Endometrium (tissue), 2 donors: ENCODE measurements around the gene PKP3.
"Not testable (repeated sequence)": the region's sequence is repeated elsewhere in the genome, so short reads cannot be mapped to it uniquely, and the experiment has no call there.

Source experiments
- FAIRE-seq: peaks from 2 replicates; lab custom pipeline; 2012; peaks lifted over from hg19 to GRCh38; lab: Jason Lieb, UNC
- donor health status: control.
- donor health status: control.

Gene PKP3

GRCh38 chr11:429931-430456, 36.0 kb downstream of the PKP3 start:
- no peak for FAIRE-seq

DNA sequence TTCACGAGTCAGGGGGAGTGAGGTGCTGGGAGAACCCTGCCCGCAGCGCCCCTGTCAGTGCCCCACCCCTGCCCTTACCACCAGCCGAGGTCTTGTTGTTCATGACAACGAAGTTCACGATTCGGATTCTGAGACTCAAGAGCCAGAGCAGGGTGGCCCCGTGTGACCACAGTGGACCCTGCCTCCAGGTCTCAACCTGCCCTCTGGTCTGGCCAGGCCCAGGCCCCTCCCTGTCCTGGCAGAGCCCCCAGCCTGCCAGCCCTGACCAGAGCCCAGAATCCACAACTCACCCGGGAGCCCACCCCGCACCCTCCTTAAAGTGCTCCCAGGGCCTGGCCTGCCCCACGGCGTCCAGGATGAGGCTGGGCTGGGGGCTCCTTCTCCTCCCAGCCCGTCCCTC, 37.9 kb downstream of the PKP3 start:
- FAIRE-seq: no peak

GRCh38 chr11:432501-433100, 38.6 kb downstream of the PKP3 start:
- FAIRE-seq: no peak

GRCh38 chr11:433111-433510, 39.1 kb downstream of the PKP3 start:
- FAIRE-seq: no peak

- FAIRE-seq: no peak
Measured at GRCh38 chr11:433641-434040, 39.6 kb downstream of the PKP3 start.

GRCh38 chr11:434496-434895, 40.5 kb downstream of the PKP3 start:
- no peak for FAIRE-seq

DNA sequence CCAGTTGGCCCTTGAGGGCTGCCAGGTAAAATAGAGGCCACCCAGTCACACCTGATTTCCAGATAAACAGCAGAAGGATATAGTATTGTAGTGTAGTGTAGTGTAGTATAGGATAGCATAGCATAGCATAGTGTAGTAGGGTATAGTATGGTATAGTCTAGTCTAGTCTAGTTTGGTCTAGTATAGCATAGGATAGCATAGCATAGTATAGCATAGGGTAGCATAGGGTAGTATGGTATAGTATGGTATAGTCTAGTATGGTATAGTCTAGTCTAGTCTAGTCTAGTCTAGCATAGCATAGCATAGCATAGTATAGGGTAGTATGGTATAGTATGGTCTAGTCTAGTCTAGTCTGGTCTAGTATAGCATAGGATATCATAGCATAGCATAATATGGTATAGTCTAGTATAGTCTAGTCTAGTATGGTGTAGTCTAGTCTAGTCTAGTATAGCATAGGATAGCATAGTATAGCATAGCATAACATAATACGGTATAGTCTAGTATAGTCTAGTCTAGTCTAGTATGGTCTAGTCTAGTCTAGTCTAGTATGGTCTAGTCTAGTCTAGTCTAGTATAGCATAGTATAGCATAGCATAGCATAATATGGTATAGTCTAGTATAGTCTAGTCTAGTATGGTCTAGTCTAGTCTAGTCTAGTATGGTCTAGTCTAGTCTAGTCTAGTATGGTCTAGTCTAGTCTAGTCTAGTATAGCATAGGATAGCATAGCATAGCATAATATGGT, 41.2 kb downstream of the PKP3 start:
- not testable (repeated sequence) for FAIRE-seq

GRCh38 chr11:437228-437870, 43.3 kb downstream of the PKP3 start:
- FAIRE-seq: no peak

DNA sequence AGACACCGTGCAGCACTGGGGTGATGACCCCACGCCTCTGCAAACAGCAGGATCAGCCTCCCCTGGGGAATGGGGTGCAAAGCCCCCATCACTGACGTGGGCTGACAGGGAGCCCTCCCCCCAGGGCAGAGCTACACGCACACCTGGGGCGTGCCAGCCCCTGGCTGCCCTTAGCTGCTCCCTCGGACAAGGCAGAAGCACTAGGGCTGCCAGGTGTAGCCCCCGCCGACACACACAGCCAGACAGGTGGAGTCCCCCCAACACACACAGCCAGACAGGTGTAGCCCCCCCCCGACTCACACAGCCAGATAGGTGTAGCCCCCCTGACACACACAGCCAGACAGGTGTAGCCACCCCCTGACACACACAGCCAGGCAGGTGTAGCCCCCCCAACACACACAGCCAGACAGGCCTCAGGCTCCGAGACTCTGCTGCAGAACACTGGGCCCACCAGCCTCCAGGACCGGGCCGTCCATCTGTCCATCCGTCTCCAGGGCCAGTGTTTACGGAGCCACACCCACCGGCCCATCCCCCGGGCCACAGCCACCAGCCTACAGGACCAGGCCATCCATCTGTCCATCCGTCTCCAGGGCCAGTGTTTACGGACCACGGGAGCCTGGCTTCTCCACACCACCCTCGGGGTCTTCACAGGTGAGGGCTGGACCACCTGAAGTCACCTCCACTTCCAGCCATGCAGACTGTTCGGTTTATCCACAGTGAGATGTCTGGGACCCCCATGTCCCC, 44.3 kb downstream of the PKP3 start:
- no peak for FAIRE-seq

- no peak for FAIRE-seq
Measured at GRCh38 chr11:439315-440064, 45.5 kb downstream of the PKP3 start.

DNA sequence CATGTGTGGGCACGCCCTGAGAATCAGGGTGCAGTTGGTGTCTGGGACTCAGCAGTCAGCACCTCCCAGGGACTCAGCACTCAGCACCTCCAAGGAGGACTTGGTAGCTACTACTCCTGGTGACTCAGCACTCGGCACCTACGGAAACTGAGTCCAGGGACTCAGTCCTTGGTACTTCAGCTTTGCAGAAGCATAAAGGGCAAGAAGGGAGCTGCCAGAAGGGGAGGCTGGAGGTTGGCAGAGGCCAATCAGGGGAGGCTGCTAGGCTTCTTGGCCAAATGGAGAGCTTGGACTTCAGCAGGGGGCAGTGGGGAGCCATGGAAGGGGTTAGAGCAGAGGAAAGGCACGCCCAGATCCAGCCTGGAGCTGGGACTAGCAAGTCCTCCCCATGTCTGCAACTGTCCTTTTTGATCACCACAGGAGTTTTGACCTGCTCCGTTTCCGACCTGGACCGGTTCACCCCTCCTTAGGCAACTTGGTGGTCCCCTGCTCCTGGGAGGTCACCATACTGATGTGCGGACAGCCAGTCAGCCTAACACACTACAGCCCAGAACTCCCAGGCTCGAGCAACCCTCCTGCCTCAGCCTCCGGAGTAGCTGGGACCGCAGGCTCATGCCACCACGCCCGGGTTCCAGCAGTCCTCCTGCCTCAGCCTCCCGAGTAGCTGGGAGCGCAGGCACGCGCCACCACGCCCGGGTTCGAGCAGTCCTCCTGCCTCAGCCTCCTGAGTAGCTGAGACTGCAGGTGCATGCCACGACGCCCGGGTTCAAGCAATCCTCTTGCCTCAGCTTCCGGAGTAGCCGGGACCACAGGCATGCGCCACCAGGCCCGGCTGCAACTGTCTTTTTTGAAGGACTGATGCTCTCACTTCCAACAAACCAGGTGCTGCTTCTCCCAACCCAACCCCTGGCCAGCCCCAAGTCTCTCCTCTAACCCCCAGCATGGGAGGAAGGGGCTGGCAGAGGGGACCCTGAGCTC, 46.3 kb downstream of the PKP3 start:
- no peak for FAIRE-seq

GRCh38 chr11:441043-441417, 47.0 kb downstream of the PKP3 start:
- FAIRE-seq: no peak

DNA sequence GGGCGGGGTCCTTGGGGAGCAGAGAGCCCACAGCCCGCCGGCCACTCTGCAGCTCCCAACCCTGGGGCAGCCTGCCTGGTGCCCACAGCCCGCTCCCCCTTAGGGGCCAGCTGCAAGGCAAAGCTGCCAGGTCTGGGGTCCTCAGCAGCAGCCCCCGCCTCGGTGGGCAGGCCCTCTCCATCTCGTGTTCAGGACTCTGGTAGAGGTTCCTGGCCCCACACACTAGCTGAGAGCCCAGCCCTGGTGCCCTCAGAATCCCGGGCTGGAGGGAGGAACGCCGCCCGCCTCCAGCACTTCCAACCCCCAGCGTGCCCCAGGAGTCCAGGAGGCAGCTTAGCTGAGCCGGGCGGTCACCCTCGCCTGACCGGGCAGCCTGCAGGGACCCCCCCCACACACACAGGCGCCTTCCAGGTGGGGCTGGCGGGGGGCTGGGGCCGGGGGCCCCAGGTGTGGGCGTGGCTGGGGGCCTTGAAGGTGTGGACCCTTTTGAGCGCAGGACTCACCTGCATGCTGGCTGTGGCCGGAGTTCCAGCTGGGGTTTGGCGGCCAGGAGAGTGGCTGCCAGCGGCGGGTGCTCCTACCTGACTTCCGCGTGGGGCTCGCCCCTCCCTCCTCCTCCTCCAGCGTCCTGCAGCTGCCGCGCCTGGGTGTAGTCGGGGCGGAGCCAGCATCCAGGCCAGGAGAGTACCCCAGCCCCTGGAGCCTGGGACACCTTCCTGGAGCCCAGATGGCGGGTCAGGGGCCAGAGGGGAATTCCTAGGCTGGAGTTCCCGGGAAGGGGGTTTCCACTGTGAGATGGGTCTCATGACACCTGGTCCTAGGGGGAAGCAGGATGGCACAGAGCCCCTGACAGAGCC, 47.6 kb downstream of the PKP3 start, which contains the start of gene ANO9:
Gene ANO9, minus strand, starts transcription at position 594 of the 857 bp plus-strand sequence. Its CDS starts 85 bp downstream, at position 509.
- no peak for FAIRE-seq

DNA sequence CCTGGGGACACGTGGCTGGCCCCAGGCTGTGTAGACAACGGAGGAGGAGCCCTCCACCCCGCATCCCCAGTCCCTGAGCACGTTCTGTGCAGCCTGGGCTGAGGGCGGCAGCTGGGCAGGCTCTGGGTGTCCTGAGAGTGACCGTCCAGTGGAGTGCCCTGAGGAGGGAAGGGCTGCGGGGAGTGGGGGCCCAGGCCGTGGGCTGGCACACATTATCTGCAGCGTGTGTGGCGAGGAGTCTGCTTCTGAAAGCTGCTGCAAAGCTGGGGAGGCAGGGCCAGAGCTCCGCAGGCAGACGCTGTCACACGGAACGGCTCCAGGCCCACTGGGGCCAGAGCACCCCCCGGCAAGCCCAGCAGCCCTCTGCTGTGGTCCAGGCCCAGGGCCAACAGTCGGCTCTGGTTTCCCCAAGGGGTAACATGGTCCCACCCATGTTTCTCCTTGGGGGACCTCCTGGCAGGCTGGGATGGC, 48.6 kb downstream of the PKP3 start:
- FAIRE-seq: no peak

GRCh38 chr11:443542-444199, 49.7 kb downstream of the PKP3 start:
- FAIRE-seq: no peak

GRCh38 chr11:444396-445144, 50.6 kb downstream of the PKP3 start:
- FAIRE-seq: no peak

DNA sequence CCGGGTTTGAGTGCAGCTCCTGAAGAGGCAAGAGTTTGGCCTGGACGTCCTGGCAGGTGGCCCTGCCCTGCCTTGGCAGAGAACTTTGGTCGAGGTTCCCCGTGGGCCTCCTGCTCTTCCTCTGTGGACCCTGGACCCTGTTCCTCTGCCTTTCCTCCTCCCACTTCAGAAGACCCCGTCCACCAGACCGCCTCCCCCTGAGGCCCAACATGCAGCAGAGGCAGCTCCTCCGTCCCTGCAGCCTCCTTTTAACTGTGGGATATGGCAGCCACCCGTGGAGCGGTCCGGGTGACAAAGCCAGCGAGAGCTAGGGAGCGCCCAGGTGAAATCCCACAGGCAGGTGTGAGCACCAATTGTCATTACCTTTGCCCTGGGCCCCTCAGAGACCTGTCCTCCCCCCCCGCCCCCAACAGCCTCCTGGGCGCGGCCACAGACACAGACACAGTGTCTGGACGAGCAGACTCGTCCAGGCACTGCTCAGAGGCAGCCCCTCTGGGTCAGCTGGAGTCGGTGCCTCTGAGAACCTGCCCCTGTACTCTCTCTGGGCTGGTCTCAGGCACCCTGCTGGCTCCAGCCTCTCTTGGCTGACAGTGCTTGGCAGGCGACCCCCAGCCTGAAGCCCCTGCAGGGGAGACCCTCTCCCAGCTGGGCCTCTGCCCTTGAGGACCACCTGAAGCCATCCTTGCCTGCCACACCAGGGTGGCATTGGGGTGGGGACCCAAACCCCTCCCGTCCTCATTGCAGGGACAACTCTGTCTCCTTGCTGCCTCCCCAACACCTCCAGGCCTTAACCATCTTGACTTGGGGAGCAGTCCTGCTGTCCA, 52.0 kb downstream of the PKP3 start:
- FAIRE-seq: no peak
